Stimulated activated CD4-positive, alpha-beta T cell treated with anti-CD3 and anti-CD28 coated beads, Interleukin-4, amount 100 ng/mL, for 48 hours (primary cell): ENCODE results near the gene VPS35L.

Experiments used
- DNase-seq, 2 donors: peaks; one replicate each; pipeline ENCODE4 v3.0.0-alpha.2; 2020; ENCODE audit warnings: low read depth in 2 of 2

The VPS35L gene

GRCh38 chr16:19748389-19749168 lies 193.1 kb downstream of the VPS35L start:
- no peak for DNase-seq

- DNase-seq = no peak
Measured at GRCh38 chr16:19749571-19750080, 194.1 kb downstream of the VPS35L start.
